ENCODE results near the gene EFCAB6.

The EFCAB6 gene

GRCh38 chr22:43835736-43836135 lies 23.6 kb upstream of the EFCAB6 start:
- TF ChIP-seq CTCF (IDR thresholded peaks at IDR 0.05; ENCODE audit: control insufficient read depth, insufficient read depth, low read depth, low read length, missing control alignments) = no peak
- DNase-seq (ENCODE audit: low read depth) = no peak
- H3K4me3 ChIP-seq (ENCODE audit: control insufficient read depth, low read depth, low read length) = no peak overlapping the region

- DNase-seq (ENCODE audit: low read depth) = no peak
- no peak overlapping the region for H3K4me3 ChIP-seq (ENCODE audit: control insufficient read depth, low read depth, low read length)
- TF ChIP-seq CTCF (IDR thresholded peaks at IDR 0.05; ENCODE audit: control insufficient read depth, insufficient read depth, low read depth, low read length, missing control alignments) = no peak
These were observed 23.1 kb upstream of the EFCAB6 start for GRCh38 chr22:43835166-43835565.

GRCh38 chr22:43833286-43834240 lies 21.5 kb upstream of the EFCAB6 start:
- no peak overlapping the region for H3K4me3 ChIP-seq (ENCODE audit: control insufficient read depth, low read depth, low read length)
- TF ChIP-seq CTCF (IDR thresholded peaks at IDR 0.05; ENCODE audit: control insufficient read depth, insufficient read depth, low read depth, low read length, missing control alignments) = no peak
- no peak for DNase-seq (ENCODE audit: low read depth)

GRCh38 chr22:43832393-43833265 lies 20.5 kb upstream of the EFCAB6 start:
- DNase-seq (ENCODE audit: low read depth) = no peak
- TF ChIP-seq CTCF (IDR thresholded peaks at IDR 0.05; ENCODE audit: control insufficient read depth, insufficient read depth, low read depth, low read length, missing control alignments) = no peak
- H3K4me3 ChIP-seq (ENCODE audit: control insufficient read depth, low read depth, low read length) = no peak overlapping the region

- TF ChIP-seq CTCF (IDR thresholded peaks at IDR 0.05; ENCODE audit: control insufficient read depth, insufficient read depth, low read depth, low read length, missing control alignments) = no peak
- DNase-seq (ENCODE audit: low read depth) = no peak
- no peak overlapping the region for H3K4me3 ChIP-seq (ENCODE audit: control insufficient read depth, low read depth, low read length)
These were observed 19.7 kb upstream of the EFCAB6 start for GRCh38 chr22:43831561-43832392.
